GM21529 (cell line): ENCODE results near the gene NCOA5.

Experiments used
- ATAC-seq: cut with Tn5 transposase; IDR thresholded peaks from one replicate; pipeline ENCODE4 v1.9.1; 2021; ENCODE audit not compliant: unreplicated experiment

Gene NCOA5

DNA sequence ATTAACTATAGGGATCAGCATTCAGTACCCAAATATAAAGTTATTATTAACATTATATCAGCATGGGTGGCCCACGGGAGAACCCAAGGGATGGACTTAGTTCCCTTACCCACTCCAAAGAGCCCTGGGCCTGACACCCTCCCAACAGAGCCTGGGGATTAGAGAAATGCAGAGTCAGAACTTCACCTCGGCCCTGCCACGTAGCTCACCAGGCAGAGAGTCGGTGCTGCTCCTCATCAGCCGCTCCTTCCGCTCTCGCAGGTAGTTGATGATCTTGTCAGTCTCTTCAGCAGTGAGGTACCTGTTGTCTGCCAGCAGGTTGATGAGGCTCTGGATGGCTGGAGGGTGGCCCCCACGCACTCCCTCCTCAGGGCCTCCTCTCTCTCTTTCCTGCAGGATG, 26.6 kb downstream of the NCOA5 start:
- ATAC-seq, result no peak

DNA sequence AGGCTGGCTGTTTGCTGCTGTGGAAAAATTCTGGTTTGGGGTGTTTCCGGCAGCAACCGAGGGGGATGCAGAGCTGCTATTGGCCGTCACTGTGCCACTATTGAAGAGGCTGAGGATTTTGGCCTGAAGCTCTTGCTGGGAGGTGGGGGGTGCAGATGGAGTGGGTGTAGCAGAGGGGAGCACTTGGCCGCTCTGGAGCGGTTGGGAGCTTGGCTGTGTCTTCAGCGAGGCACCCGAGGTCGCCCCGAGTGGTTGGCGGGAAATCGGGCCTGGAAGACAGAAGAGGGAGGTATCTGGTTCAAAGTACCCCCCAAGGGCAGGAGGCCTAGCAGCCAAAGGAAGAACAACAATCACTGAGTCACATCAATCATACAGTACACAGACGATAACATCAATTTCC, 27.1 kb downstream of the NCOA5 start:
- no peak for ATAC-seq

DNA sequence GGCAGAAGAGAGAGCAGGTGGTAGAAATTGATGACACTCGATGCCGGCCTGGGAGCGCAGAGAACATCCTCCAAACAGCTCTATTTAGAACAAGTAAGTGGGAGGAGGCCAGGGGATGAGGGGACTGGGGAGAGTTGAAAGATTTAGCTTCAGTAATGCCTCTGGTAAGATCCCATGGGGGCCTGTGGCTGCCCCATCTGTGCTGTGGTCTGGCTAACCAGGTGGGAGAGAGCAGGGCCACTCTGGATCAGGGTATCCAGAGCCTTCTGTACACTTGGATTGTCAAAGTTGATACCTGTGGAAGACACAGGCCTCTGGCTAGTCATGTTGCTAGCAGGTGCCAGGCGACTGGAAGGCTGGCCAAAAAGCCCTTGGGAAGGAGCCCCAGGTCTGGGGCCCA, 27.6 kb downstream of the NCOA5 start:
- no peak for ATAC-seq

DNA sequence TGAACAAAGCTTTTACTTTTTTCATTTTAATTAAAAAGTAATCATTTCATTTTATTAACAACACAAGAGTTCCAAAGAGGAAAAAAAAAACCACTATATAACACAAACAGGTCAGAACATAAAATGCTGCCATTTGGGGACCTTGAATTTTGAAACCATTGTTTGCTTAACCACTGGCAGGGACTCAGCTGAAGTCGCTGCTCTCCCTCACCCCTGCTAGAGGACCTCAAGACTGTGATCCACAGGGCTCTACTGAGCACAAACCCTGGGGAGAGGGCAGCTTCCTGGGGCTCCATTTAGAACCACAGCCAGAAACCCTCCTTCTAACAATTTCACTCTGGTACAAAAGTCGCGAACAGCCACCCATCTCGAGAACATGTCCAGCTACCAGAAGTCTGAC, 28.8 kb downstream of the NCOA5 start:
- no peak for ATAC-seq

DNA sequence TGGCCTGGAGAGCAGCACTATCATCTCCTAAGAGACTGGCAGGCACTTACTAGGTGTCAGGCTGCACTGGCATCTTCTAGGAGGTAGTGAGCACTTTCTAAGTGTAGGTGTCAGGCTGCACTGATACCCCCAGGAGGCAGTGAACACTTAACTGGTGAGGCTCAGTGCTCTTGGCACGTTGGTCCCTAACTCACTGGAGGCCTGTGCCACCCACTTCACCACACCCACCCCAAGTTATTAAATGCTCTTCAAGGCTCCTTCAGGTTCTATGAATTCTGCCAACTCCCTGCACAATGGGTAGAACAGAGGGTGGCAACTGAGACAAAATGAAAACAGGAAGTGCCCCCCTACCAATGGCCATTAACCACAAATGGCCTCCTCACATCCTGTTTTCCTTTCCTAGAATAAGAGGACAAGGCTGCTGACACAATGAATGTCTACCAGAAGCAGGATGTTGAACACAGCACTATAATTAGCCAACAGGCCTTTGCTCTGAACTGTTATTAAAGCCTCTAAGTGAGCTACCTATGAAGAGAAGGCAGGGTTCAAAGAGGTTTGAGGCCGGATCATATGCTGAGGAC, 29.4 kb downstream of the NCOA5 start:
- no peak for ATAC-seq

DNA sequence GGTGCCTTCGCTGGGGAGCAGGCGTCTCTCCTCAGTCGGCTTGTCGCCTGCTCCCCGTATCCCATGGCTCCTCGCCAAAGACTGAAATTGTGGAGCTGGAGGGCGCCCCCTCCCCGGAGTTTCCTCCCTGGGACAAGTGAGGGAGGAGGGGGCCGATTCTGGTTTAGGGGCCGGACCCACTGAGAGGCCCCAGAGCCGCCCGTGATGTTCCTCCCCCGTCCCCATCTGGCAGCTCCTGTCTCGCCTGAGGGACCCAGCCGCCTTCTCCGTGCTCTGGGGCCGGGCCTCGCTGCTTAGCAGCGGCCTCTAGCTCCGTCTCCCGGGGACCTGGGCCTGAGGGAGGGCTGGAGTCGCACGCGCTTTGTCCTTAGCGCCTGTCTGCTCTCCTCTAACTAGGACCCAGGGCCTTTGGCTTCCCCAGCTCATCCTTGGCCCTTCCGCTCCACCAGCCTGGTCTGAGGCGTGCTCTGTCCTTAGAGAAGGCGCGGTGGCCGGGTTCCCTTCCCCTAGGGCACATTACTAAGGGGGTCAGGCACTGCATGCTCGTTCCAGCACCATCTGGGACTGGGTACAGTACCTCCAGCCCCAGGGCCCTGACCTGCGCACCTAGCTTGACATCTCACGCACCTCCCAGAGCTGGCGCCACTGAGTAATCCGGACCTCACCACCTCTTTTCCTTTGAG, 31.0 kb downstream of the NCOA5 start:
- no peak for ATAC-seq

DNA sequence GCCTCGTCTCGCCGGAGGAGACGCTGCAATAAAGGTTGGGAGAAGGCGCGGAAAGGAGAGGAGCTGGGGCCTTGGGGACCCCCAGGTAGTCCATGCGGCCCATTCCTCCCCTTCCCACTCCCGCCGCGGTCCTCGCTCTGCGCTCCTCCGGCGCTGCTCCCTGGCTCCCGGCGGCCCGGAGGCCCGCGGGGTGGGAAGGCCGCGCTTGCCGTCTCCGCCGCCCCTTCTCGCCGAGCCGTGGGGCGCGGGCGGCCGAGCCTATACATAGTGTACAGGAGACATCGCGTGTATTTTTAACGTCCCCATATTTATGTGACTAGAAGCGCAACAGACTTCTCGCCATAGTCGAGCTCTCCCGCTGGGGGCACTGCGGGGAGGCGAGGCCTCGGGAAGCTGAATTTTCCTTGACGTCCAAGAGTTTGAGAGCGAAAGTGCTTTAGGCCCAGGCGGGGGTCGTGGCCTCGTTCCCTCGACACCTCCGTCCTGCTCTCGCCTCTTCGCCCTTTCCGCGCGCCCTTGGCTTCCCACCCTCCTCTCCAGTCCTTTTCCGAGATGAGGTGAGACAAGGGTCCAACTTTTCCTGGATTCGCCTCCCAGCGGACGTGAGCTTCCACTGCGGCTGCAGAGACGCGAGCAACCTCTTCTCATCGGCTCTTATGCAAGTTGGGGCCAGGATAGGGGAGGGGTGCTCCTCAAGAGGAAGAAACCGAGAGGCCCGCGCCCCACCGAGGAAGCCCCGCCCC, 31.7 kb downstream of the NCOA5 start:
- ATAC-seq, result no peak

DNA sequence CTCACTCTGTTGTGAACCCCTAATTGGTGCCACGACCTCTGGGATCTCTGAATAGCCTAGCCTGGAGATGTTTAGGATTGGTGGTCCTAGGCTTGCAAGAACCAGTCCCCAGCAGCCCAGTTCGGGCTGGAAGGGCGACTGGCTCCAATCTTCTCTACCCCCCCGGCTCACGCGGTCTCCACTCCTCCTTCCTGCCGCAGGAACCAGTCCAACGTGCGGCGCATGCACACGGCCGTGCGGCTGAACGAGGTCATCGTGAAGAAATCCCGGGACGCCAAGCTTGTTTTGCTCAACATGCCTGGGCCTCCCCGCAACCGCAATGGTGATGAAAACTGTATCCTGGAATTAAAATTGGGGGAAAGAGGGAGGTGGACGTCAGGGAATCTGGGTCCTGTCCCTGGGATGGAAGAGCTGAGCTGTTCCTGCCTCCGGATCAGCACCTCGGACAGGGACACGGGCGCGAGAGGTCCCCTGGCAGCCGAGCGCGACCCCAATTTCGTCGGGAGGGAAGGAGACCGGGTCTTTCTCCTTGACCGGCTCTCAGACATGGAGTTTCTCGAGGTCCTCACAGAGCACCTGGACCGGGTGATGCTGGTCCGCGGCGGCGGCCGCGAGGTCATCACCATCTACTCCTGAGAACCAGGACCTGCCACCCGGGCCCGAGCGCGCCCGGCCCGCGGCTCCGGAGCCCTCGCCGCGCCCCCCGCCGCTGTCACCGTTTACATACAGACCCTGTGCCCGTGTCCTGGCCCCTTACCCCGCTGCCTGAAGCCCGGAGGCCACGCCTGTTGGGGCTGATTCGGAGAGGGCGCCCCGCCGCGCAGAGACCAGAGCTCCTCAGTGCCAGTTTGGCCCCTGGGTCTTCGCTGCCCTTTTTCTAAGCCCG, 32.5 kb downstream of the NCOA5 start:
- no peak for ATAC-seq

DNA sequence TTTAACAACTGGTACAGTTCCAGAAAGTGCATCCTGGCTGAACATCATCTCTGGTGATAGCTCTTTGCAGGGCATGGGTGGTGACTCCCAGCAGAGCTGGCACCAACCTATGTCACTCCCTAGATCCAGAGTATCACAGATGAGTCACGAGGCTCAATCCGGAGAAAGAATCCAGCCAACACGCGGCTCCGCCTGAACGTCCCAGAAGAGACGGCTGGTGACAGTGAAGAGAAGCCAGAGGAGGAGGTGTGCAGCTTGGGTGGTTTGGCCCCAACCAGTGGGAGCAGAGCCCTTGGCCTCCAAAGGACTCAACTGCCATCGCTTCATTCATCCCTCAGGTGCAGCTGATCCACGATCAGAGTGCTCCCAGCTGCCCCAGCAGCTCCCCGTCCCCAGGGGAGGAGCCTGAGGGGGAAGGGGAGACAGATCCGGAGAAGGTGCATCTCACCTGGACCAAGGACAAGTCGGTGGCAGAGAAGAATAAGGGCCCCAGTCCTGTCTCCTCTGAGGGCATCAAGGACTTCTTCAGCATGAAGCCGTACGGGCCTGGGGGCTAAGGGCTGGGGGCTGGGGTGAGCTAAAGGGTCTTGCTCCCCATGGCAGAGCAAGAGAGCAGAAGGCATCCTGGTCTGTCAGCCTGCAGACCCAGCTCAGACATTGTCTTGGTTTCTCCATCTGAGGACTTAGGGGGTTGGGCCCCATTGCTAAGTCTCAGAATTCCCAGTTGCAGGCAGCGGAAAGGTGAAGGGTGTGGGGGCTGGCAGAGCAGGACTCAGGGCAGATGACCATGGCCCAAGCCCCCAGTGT, 33.5 kb downstream of the NCOA5 start:
- no peak for ATAC-seq

DNA sequence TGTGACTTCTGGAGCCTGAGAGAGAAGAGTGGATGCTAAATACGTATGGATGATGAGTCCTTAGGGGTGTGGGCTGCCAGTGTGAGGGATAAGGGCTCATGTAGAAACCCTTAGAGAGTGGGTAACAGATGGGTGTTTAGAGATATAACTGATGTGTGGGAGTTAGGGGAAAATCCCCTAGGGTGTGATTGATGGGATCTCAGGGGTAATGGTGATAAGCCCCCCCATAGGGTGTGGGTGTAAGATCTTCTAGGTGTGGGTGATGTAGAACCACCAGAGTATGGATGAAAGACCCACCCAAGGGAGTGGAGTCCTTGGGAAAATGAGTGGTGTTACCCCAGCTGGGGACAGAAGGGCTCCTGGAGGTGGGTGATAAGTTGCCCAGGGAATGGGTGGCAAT, 34.5 kb downstream of the NCOA5 start:
- no peak for ATAC-seq

DNA sequence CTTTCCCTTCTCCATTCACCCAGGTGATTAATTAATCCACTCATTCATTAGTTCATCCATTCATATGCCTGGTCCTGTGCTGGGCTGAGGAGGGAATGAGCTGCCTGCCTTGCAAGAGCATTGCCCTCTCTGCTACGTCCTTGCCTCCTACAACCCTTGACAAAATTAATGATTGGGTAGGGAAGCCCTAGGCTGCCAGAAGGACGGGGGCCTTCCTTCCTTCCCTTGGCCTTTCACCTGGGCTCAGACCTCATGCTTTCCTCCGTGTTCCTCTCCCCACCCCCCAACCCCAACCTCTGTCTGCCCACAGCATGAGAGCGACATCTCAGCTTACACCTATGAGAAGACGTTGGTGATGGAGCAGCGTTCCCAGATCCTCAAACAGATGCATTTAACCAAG, 35.2 kb downstream of the NCOA5 start:
- no peak for ATAC-seq

DNA sequence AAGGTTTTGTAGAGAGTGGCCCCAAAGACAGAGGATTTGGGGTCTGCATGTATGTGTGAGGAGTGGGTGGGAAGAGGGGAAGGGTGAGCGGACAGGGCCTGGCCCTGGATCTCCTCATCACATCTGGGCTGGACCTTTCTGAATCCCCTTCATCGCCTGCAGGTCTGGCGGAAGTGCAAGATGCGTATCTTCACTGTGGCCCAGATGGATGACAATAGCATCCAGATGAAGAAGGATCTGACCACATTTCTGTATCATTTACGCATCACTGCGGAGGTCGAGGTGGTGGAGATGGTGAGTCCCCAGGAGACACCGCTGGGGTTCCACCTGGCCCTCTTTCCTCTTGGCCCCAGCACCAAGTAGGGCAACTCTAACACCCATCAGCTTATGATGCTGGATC, 36.3 kb downstream of the NCOA5 start:
- ATAC-seq, result no peak

DNA sequence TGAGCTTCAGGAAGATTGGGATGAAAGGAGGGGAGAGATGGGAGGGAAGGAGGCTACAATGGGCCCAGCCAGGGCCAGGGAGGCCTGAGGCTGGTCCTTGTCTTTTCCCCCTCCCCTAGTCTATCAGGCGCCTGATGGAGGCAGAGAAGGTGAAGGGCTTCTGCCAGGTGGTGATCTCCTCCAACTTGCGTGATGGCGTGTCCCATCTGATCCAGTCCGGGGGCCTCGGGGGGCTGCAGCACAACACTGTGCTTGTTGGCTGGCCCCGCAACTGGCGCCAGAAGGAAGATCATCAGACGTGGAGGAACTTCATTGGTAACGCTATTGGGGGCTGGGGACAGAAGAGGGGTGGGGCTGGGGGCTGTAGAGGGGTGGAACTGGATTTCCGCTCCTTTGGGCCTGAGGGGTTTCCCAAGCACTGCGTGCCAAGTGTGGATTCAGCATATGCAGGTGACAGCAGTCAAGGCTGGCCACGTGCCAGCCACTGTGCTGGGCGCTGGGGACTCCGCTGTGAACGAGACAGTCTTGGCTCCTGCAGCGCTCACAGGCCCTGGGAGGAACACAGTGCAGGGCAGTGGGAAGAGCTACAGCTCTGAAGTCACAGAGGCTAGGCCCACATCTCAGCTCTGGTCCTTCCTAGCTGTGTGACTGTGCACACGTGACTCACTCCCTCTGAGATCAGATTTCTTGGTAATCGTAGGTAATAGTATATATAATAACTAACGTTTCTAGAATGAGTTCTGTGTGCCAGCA, 38.0 kb downstream of the NCOA5 start:
- no peak for ATAC-seq

DNA sequence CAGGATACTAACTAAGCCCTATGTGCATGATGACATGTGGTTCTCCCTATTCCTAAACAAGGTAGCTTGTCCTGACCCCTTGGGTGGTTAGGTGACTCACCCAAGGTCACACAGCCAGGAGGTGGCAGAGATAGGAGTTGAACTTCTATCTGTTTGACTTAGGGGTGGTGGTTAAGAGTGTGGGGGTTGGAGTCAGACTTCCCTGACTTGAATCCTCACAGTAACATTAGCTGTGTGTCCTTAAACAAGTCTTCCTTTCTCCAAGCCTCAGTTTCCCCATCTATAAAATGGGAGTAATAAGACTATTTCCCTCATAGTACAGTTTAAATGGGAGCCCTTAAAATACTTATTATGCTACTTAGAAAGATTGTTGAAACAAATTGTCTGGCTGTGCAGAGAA, 38.9 kb downstream of the NCOA5 start:
- no peak for ATAC-seq

DNA sequence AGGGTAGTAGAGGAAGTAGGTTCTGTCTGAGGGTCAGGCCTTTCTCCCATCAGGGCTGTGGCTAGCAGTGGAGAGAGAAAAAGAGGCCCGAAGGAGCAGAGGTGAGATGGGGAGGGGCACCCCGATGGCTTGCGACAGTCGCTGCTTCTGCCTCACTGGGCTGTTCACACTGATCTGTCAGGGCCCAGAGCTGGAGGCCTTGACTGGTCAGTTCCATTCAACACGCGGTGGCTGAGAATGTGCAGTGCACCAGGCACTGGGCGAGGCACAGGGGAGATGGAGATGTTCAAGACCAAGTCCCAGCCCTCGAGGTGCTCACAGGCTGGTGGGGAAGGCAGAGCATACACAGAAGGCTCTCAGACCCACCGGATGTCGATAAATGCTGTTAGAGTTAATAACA, 39.3 kb downstream of the NCOA5 start:
- no peak for ATAC-seq

DNA sequence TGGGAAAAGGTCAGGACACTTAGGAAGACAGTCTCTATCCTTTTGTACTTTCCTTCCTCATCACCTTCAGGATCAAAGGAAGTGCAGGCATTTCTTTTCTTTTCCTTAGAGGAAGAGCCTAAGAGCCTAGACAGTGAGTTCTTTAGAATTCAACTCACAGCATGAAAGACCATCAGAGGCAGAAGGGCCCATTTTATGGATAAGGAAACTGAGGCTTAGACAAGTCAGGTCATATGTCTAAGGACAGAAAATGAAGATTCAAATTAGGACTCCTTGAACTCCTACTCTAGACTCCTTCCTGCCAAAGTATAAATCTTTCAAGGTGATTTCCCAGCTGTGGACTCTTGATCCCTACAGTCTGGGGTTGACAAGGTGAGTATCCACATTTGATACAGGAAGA, 39.9 kb downstream of the NCOA5 start:
- ATAC-seq, result no peak

DNA sequence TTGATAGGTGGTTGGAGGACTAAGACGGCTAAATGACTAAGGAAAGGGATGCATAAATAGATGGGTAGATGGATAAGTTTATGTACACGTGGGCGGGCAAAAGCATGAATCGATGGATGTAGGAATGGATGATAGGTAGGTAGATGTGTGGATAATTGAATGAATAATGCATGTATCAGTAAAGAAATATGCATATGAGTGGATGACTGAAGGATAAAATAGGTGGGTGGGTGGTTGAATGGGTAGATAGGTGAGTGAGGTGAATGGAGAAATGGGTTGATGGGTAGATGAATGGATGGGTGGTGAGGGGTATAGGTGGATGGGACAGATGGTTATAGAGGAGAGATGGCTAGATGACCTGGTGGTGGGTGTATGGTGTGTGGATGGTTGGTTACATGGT, 40.6 kb downstream of the NCOA5 start:
- ATAC-seq, result no peak

DNA sequence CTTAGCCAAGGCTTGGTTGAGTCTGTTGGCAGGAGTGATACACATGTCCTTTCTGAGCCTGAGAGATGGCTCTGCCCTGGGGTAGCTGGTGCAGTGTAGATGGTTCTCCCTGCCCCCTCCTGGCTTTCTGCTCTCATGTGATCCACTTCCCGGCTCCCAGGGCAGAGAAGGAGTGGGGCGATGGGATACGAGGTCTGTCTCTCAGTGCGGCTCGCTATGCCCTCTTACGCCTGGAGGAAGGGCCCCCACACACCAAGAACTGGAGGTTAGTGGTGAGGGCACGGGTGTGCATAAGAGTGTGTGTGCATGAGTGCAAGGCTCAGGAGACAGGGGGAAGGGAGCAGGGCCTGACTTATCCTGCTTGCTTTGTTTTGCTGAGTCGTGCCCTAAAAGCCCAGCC, 41.9 kb downstream of the NCOA5 start:
- no peak for ATAC-seq

DNA sequence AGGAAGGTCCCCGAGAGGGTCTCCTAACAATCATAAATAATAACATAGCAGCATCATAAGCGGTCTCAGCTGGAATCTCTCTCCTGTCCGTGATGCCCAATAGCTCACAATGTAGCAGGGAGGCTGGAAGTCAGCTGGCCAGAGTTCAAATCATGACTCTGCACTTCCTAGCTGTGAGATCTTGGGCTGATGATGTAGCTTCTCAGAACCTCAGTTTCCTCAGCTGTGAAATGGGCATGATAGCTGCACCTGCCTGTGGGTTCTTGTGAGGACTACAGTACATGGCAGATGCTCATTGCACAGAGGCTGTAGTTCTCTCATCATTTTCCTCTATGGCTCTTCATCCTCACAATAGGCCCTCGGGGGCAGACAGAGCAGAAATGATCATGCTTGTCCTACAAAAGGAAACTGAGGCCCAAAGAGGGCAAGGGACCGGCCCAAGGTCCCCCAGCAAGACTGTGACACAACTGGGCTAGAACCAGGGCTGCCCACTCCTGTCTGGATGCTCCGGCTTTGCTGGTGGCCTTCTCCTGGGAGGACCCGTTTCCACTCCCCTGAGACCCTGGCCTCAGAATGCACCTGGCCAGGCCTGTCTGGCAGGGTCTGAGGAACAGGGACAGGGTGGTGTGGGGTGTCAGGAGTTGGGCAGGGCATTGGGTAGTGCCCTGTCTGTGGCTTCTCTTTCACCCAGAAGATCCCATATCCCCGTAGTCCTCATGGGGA, 43.0 kb downstream of the NCOA5 start:
- ATAC-seq, result no peak
